ENCODE results near the gene MED12L. TPM values are rescaled to one million over a fixed set of nuclear protein-coding genes. Genes with fewer than 3 reads are reported as not detected.

MED12L gene
- total RNA-seq, 6 donors from 2014 or later: 0.27 to 1.5 (median 0.31) TPM; not detected in 2

- no peak for TF ChIP-seq POLR2AphosphoS5 (IDR thresholded peaks at IDR 0.05)
- TF ChIP-seq EP300 (IDR thresholded peaks at IDR 0.05): no peak
- TF ChIP-seq, protein P1, sequence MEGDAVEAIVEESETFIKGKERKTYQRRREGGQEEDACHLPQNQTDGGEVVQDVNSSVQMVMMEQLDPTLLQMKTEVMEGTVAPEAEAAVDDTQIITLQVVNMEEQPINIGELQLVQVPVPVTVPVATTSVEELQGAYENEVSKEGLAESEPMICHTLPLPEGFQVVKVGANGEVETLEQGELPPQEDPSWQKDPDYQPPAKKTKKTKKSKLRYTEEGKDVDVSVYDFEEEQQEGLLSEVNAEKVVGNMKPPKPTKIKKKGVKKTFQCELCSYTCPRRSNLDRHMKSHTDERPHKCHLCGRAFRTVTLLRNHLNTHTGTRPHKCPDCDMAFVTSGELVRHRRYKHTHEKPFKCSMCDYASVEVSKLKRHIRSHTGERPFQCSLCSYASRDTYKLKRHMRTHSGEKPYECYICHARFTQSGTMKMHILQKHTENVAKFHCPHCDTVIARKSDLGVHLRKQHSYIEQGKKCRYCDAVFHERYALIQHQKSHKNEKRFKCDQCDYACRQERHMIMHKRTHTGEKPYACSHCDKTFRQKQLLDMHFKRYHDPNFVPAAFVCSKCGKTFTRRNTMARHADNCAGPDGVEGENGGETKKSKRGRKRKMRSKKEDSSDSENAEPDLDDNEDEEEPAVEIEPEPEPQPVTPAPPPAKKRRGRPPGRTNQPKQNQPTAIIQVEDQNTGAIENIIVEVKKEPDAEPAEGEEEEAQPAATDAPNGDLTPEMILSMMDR (IDR thresholded peaks at IDR 0.05): no peak
- no peak for TF ChIP-seq POLR2A (IDR thresholded peaks at IDR 0.05)
- 67 to 81% methylated on average over 7 of the region's 7 CpGs for WGBS, 2 donors
These were observed 391.0 kb downstream of the MED12L start for GRCh38 chr3:151476344-151477018.

GRCh38 chr3:151477591-151478334 is 392.3 kb downstream of the MED12L start:
- Histone ChIP-seq H3K27ac (no peak overlapping the region), H3K36me3 (no peaks in the 10 kb centered on the region), H3K4me1 (no peaks in the 10 kb centered on the region), H3K9me3 (no peaks in the 10 kb centered on the region), H3K27me3 (no peaks in the 10 kb centered on the region), H3K4me3 (no peak overlapping the region)
- ATAC-seq (ENCODE audit: low FRiP score in 2 of 2): no peak
- TF ChIP-seq POLR2A (IDR thresholded peaks at IDR 0.05) (no peak), EP300 (IDR thresholded peaks at IDR 0.05) (no peak), POLR2AphosphoS5 (IDR thresholded peaks at IDR 0.05) (no peak)
- TF ChIP-seq, protein P1 (IDR thresholded peaks at IDR 0.05): no peak
- 82% methylated on average over 2 of the region's 2 CpGs for WGBS, 2 donors
- no peak for DNase-seq

More at GRCh38 chr3:151476344-151477018, 391.0 kb downstream of the MED12L start:
- ATAC-seq (ENCODE audit: low FRiP score in 2 of 2) (no peak), DNase-seq (no peak)
- Histone ChIP-seq H3K27me3 (no peaks in the 10 kb centered on the region), H3K4me3 (no peak overlapping the region), H3K27ac (no peak overlapping the region), H3K9me3 (no peaks in the 10 kb centered on the region), H3K4me1 (no peaks in the 10 kb centered on the region), H3K36me3 (no peaks in the 10 kb centered on the region)

GRCh38 chr3:151478335-151478697 is 392.9 kb downstream of the MED12L start:
- 59 to 74% methylated on average over 1 of the region's 1 CpG for WGBS, 2 donors
- Histone ChIP-seq H3K9me3 (no peaks in the 10 kb centered on the region), H3K27me3 (no peaks in the 10 kb centered on the region), H3K4me3 (no peak overlapping the region), H3K4me1 (no peaks in the 10 kb centered on the region), H3K27ac (no peak overlapping the region), H3K36me3 (no peaks in the 10 kb centered on the region)
- ATAC-seq (ENCODE audit: low FRiP score in 2 of 2) (no peak), DNase-seq (no peak)
- TF ChIP-seq EP300 (IDR thresholded peaks at IDR 0.05) (no peak), POLR2A (IDR thresholded peaks at IDR 0.05) (no peak), POLR2AphosphoS5 (IDR thresholded peaks at IDR 0.05) (no peak)
- TF ChIP-seq, protein P1 (IDR thresholded peaks at IDR 0.05): no peak

GRCh38 chr3:151479452-151479851 is 394.0 kb downstream of the MED12L start:
- H3K27ac ChIP-seq: no peak overlapping the region
- H3K4me1 ChIP-seq: no peaks in the 10 kb centered on the region
- H3K36me3 ChIP-seq: no peaks in the 10 kb centered on the region
- WGBS, 2 donors: 12 to 37% methylated on average over 1 of the region's 1 CpG
- H3K4me3 ChIP-seq: no peak overlapping the region
- no peaks in the 10 kb centered on the region for H3K9me3 ChIP-seq
- no peak for DNase-seq
- TF ChIP-seq POLR2A (IDR thresholded peaks at IDR 0.05) (no peak), POLR2AphosphoS5 (IDR thresholded peaks at IDR 0.05) (no peak), EP300 (IDR thresholded peaks at IDR 0.05) (no peak)
- TF ChIP-seq, protein P1 (IDR thresholded peaks at IDR 0.05): no peak
- no peaks in the 10 kb centered on the region for H3K27me3 ChIP-seq
- no peak for ATAC-seq (ENCODE audit: low FRiP score in 2 of 2)

Data from upper lobe of left lung (tissue), 6 donors.